Stomach (tissue), 4 donors: ENCODE measurements around the gene PPM1J.

ENCODE experiments used
- CTCF ChIP-seq, 7 experiments: fragments of 450-650 bp in 4 of 7; fragments of 200-600 bp in 3 of 7; sonication (generic) in 3 of 7; IDR thresholded peaks; one replicate each; pipeline ENCODE4 v1.5.1; 2016 to 2019; ENCODE audit warnings: antibody characterized with exemption in 7 of 7, control low read depth in 2 of 7, mild to moderate bottlenecking in 1 of 7
- EP300 ChIP-seq: sonication (generic); formaldehyde crosslinking; IDR thresholded peaks from one replicate; pipeline ENCODE4 v1.6.1; 2017; ENCODE audit warnings: antibody characterized with exemption
- POLR2A ChIP-seq, 4 donors: fragments of 450-650 bp; IDR thresholded peaks; one replicate each; pipeline ENCODE4 v1.6.1; 2016; ENCODE audit warnings: antibody characterized with exemption in 4 of 4, control low read depth in 2 of 4, mild to moderate bottlenecking in 1 of 4, moderate library complexity in 1 of 4
- POLR2AphosphoS5 ChIP-seq, 3 donors: sonication (generic); formaldehyde crosslinking; IDR thresholded peaks; one replicate each; pipeline ENCODE4 v1.6.1; 2016; ENCODE audit warnings: antibody characterized with exemption in 3 of 3

- TF ChIP-seq EP300 (no peak), POLR2AphosphoS5 (IDR thresholded peaks at IDR 0.05) (peak in 1 of 3 donors; percentile 32), CTCF (IDR thresholded peaks at IDR 0.05) (peak in 5 of 7 experiments; percentile 88 to 96 (median 93)), POLR2A (IDR thresholded peaks at IDR 0.05) (no peak)
Measured at GRCh38 chr1:112716133-112716720, 1.1 kb upstream of the PPM1J start.
